ENCODE data around the gene PLP2.

DNA sequence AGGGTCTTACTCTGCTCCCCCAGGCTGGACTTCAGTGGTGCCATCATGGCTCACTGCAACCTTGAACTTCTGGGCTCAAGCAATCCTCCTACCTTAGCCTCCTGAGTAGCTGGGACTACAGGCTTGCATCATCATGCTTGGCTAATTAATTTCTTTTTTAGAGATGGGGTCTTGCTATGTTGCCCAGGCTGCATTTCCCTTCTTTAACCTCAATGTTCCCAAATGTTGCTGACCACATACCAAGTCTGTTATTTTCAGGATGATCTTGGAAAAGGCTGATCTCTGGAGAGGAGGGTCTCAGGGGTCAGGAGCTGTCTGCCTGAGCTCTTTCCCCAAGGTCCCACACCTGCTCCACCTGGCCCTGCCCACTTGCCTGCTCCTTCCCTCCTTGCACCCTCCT is 48.4 kb downstream of the PLP2 start:
- TF ChIP-seq, protein P1, sequence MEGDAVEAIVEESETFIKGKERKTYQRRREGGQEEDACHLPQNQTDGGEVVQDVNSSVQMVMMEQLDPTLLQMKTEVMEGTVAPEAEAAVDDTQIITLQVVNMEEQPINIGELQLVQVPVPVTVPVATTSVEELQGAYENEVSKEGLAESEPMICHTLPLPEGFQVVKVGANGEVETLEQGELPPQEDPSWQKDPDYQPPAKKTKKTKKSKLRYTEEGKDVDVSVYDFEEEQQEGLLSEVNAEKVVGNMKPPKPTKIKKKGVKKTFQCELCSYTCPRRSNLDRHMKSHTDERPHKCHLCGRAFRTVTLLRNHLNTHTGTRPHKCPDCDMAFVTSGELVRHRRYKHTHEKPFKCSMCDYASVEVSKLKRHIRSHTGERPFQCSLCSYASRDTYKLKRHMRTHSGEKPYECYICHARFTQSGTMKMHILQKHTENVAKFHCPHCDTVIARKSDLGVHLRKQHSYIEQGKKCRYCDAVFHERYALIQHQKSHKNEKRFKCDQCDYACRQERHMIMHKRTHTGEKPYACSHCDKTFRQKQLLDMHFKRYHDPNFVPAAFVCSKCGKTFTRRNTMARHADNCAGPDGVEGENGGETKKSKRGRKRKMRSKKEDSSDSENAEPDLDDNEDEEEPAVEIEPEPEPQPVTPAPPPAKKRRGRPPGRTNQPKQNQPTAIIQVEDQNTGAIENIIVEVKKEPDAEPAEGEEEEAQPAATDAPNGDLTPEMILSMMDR (conservative IDR thresholded peaks at IDR 0.05; ENCODE audit: low read depth, low read length) = no peak
- no peak for TF ChIP-seq EZH2 (IDR thresholded peaks at IDR 0.05; ENCODE audit: low read length, unreplicated experiment)
